Neural progenitor cell (in vitro differentiated cells): ENCODE data around the gene PMEPA1.

Experiments used
- CTCF ChIP-seq: fragments of 200-600 bp; sonication (generic); IDR thresholded peaks from 2 replicates; pipeline ENCODE4 v1.5.1; 2017; ENCODE audit warnings: antibody characterized with exemption, mild to moderate bottlenecking
- EZH2 ChIP-seq: fragments of 200-600 bp; sonication (generic); IDR thresholded peaks from 2 replicates; pipeline ENCODE4 v1.6.1; 2017; ENCODE audit warnings: antibody characterized with exemption, mild to moderate bottlenecking, moderate library complexity

GRCh38 chr20:57662456-57663240, 47.2 kb downstream of the PMEPA1 start:
- TF ChIP-seq CTCF = no peak
- TF ChIP-seq EZH2 = no peak
